ENCODE results near the gene ZDHHC18. TPM values are rescaled to one million over a fixed set of nuclear protein-coding genes. Genes with fewer than 3 reads are reported as not detected.
"Not testable (repeated sequence)": the region's sequence is repeated elsewhere in the genome, so short reads cannot be mapped to it uniquely, and the experiment has no call there.

ZDHHC18 gene
- total RNA-seq, 4 donors from 2014 or later, result 23.7 to 38.5 (median 31.4) TPM

DNA sequence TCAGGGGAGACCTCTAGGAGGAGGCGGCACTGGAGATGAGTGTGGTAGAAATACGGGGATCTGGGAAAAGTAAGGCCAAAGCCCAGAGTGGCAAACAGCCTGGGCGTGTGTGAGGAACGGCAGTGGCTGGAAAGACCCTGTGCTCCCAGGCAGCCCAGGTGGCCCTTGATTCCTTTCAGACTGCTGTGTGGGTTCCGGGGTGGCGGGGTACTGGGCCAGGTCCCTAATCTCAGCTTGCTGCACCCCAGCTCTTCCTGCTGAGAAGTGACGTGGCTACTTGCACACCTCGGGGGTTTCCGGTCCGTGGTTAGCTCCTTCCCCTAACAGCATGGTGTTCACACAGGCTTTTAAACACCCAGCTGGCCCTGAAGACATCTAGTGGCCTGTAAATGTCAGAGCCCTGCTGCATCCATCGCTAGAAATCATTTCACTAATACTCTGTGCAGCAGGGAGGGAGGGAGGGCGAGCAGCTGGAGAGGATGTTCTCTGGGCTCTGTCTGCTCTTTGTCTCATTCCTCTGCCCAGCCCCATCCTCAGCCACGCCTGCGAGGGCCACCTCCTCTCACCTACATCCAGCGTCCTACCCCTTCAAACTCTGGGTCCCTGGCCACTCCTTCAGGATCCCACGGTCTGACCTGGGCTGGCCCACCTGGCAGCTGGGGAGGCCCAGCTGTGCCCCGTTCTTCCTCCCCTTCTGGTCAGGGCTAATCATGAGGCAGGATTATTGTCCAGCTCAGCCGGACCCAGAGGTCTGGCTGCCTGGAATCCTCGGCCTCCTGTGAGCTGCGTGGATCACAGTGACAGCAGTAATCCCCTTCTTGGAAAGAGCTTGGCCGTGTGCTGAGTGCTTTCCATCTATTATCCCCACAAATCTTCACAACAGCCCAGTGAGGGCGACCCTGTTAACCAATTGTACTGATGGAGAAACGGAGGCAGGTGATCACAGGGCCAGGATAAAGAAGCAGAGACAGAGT lies 7.2 kb downstream of the ZDHHC18 start:
- H3K4me3 ChIP-seq, result no peak overlapping the region
- 82% methylated on average over 14 of the region's 23 CpGs for WGBS
- TF ChIP-seq POLR2AphosphoS5 (IDR thresholded peaks at IDR 0.05) (no peak), POLR2A (IDR thresholded peaks at IDR 0.05) (no peak), EP300 (IDR thresholded peaks at IDR 0.05) (no peak)
- TF ChIP-seq, protein P1, sequence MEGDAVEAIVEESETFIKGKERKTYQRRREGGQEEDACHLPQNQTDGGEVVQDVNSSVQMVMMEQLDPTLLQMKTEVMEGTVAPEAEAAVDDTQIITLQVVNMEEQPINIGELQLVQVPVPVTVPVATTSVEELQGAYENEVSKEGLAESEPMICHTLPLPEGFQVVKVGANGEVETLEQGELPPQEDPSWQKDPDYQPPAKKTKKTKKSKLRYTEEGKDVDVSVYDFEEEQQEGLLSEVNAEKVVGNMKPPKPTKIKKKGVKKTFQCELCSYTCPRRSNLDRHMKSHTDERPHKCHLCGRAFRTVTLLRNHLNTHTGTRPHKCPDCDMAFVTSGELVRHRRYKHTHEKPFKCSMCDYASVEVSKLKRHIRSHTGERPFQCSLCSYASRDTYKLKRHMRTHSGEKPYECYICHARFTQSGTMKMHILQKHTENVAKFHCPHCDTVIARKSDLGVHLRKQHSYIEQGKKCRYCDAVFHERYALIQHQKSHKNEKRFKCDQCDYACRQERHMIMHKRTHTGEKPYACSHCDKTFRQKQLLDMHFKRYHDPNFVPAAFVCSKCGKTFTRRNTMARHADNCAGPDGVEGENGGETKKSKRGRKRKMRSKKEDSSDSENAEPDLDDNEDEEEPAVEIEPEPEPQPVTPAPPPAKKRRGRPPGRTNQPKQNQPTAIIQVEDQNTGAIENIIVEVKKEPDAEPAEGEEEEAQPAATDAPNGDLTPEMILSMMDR (IDR thresholded peaks at IDR 0.05), result no peak
- H3K27ac ChIP-seq, result no peak overlapping the region
- DNase-seq (ENCODE audit: low spot score in 2 of 2), result no peak
- no peaks in the 10 kb centered on the region for H3K9me3 ChIP-seq
- H3K27me3 ChIP-seq, result no peaks in the 10 kb centered on the region
- H3K4me1 ChIP-seq, result peaks cover 14% of the 10 kb centered on the region
- H3K36me3 ChIP-seq, result peaks cover 50% of the 10 kb centered on the region

DNA sequence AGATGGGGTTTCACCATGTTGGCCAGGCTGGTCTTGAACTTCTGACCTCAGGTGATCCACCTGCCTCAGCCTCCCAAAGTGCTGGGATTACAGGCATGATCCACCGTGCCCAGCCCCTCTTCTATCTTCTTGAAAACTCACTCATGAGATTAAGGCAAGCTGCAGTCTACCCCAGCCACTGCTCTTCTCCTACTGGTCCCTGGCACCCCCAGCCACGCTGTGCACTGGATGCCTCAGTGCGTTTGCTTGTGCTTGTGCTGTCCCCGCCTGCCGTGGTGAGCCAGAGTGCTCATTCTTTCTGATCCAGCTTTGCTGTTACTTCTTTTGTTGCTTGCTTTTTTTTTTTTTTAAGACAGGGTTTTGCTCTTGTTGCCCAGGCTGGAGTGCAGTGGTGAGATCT lies 11.2 kb downstream of the ZDHHC18 start:
- H3K27ac ChIP-seq; H3K4me3 ChIP-seq; H3K9me3 ChIP-seq; DNase-seq (ENCODE audit: low spot score in 2 of 2); H3K27me3 ChIP-seq; H3K4me1 ChIP-seq: not testable (repeated sequence)
- peaks cover 79% of the 10 kb centered on the region for H3K36me3 ChIP-seq
- 93% methylated on average over 5 of the region's 5 CpGs for WGBS

DNA sequence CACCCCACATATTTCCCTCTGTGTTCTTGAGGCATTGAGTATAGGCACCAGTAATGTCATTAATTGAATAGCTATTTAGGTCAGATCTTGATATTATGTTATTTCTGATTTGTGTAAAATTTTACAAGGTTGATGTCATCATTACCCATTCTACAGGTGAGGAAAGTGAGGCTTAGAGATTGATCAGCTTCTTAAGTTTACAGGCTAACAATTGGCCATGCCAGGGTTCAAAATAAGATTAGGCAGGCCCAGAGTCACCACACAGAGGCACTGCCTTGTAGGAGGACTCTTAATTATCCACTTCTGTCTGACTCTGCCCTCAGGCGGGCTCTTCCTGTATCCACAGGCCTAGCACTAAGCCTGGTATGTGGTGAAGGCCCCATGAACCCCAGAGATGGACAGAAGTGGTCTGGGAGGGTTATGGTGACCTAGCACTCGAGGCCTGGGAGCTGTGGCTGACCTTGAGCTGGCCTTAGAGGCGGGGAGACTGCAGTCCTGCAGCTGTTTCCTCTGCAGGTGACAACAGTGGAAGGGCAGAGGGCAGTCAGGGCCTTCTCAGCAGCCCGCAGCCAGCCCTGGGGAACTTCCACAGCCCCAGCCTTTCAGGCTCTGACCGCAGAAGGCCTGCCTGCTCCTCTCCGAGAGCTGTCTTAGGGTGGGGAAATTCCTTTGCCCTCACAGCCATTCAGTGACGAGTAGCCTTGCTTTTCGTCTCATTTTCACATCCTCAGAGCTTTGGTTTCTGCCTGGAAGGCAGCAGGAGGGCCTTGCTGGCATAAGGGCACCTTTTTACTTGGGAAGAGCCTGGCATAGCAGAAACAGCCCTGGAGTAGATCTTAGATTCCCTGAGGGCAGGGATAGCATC lies 12.2 kb downstream of the ZDHHC18 start:
- Histone ChIP-seq H3K36me3 (peaks cover 77% of the 10 kb centered on the region), H3K4me3 (no peak overlapping the region), H3K27me3 (no peaks in the 10 kb centered on the region), H3K27ac (no peak overlapping the region), H3K9me3 (no peaks in the 10 kb centered on the region), H3K4me1 (no peaks in the 10 kb centered on the region)
- DNase-seq (ENCODE audit: low spot score in 2 of 2), result no peak
- whole genome bisulfite sequencing, result 47% methylated on average over 6 of the region's 8 CpGs
- TF ChIP-seq POLR2AphosphoS5 (IDR thresholded peaks at IDR 0.05) (no peak), POLR2A (IDR thresholded peaks at IDR 0.05) (no peak), EP300 (IDR thresholded peaks at IDR 0.05) (no peak)
- TF ChIP-seq, protein P1 (IDR thresholded peaks at IDR 0.05), result no peak

DNA sequence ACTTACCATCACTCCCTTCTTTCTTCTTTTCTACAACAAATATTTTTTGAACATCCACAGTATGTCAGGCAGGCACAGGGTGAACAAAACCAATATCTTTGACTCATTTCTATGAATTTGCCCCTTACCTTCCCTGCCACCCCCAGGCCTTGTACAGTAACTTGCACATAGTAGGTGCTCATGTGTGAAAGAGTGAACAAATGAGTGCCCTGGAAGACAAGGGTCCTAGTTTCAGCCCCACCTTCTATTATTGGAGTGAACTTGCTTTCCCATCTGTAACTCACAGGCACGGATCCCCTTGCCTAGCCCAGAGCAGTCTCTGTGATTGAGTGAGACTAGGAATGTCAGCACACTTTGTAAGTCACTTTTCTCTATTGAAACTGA lies 12.8 kb downstream of the ZDHHC18 start:
- no peak for DNase-seq (ENCODE audit: low spot score in 2 of 2)
- H3K27ac ChIP-seq, result no peak overlapping the region
- no peaks in the 10 kb centered on the region for H3K4me1 ChIP-seq
- WGBS, result 92% methylated on average over 1 of the region's 1 CpG
- no peak for TF ChIP-seq POLR2AphosphoS5 (IDR thresholded peaks at IDR 0.05)
- TF ChIP-seq EP300 (IDR thresholded peaks at IDR 0.05), result no peak
- no peak for TF ChIP-seq POLR2A (IDR thresholded peaks at IDR 0.05)
- TF ChIP-seq, protein P1 (IDR thresholded peaks at IDR 0.05), result no peak
- H3K27me3 ChIP-seq, result no peaks in the 10 kb centered on the region
- H3K36me3 ChIP-seq, result peaks cover 77% of the 10 kb centered on the region
- H3K4me3 ChIP-seq, result no peak overlapping the region
- H3K9me3 ChIP-seq, result no peaks in the 10 kb centered on the region

DNA sequence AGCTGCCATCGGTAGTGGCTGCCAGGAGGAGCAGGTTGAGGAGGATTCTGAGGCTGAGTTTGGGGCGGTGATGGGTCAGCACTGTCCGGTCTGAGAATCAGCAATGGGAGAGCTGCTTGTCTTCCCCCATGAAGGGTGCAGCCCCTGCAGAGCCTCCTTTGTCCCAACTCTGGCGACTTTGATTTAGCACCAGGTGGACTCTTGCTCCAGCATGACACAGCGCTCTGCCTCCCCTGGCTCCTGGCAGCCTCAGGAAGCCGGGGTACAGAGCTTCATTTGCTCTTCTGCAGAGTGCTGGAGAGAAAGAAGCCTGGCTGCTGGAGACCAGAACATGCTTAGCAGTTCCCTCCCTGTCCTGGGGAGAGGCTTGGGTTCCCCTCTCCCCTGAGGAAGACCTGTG lies 13.3 kb downstream of the ZDHHC18 start:
- Histone ChIP-seq H3K9me3 (no peaks in the 10 kb centered on the region), H3K4me3 (no peak overlapping the region), H3K36me3 (peaks cover 73% of the 10 kb centered on the region), H3K27me3 (no peaks in the 10 kb centered on the region), H3K4me1 (no peaks in the 10 kb centered on the region), H3K27ac (no peak overlapping the region)
- no peak for TF ChIP-seq POLR2A (IDR thresholded peaks at IDR 0.05)
- TF ChIP-seq, protein P1 (IDR thresholded peaks at IDR 0.05), result no peak
- TF ChIP-seq EP300 (IDR thresholded peaks at IDR 0.05), result no peak
- TF ChIP-seq POLR2AphosphoS5 (IDR thresholded peaks at IDR 0.05), result no peak
- DNase-seq (ENCODE audit: low spot score in 2 of 2), result no peak
- WGBS, result 82% methylated on average over 4 of the region's 6 CpGs

All from suprapubic skin (tissue), 4 donors.